Activated CD8-positive, alpha-beta T cell treated with anti-CD3 and anti-CD28 coated beads, Interleukin-2, amount 10 ng/mL, durations not matched to agents 7 days and 5 days (primary cell): ENCODE results near the gene RETREG1. TPM values are rescaled to one million over a fixed set of nuclear protein-coding genes. Genes with fewer than 3 reads are reported as not detected.
"Not testable (repeated sequence)": the region's sequence is repeated elsewhere in the genome, so short reads cannot be mapped to it uniquely, and the experiment has no call there.

Experiments
- ATAC-seq: fragments of 150-1000 bp; cut with Tn5 transposase; one replicate; pipeline ENCODE4 v1.10.0; 2021; ENCODE audit warnings: moderate library complexity
- CTCF ChIA-PET: fragments of 350-600 bp; sonication (Branson Sonifier 250); formaldehyde crosslinking; loops from one replicate; lab custom pipeline; 2021; ENCODE audit warnings: antibody characterized with exemption; lab: Charles Lee
- POLR2A ChIA-PET: fragments of 350-600 bp; sonication (Branson Sonifier 250); formaldehyde crosslinking; loops from one replicate; lab custom pipeline; 2021; ENCODE audit warnings: antibody characterized with exemption; lab: Charles Lee
- DNase-seq: peaks from one replicate; pipeline ENCODE4 v3.0.0-alpha.2; 2020
- H3K27ac Mint-ChIP-seq: one replicate; pipeline ENCODE4 v1.8.0; 2021; ENCODE audit warnings: mild to moderate bottlenecking, mixed read lengths
- H3K27me3 Mint-ChIP-seq: one replicate; pipeline ENCODE4 v1.8.0; 2021; ENCODE audit warnings: low read depth, mixed read lengths
- H3K36me3 Mint-ChIP-seq: one replicate; pipeline ENCODE4 v1.8.0; 2021; ENCODE audit warnings: low read depth, mixed read lengths
- H3K4me1 Mint-ChIP-seq: one replicate; pipeline ENCODE4 v1.8.0; 2021; ENCODE audit warnings: low read depth, mixed read lengths
- H3K4me3 Mint-ChIP-seq: one replicate; pipeline ENCODE4 v1.8.0; 2021; ENCODE audit warnings: mild to moderate bottlenecking, mixed read lengths
- H3K9me3 Mint-ChIP-seq: one replicate; pipeline ENCODE4 v1.8.0; 2022; ENCODE audit warnings: mixed read lengths; ENCODE audit not compliant: insufficient read depth
- total RNA-seq, 2 experiments: library from RNA; stranded (reverse); gene quantifications; one replicate each; pipeline ENCODE4 v1.2.3, GENCODE V29; 2021

The RETREG1 gene
- total RNA-seq, 2 experiments from 2014 or later, result 47.1 to 51.8 TPM

- Mint-ChIP-seq H3K4me3 (no peak overlapping the region), H3K36me3 (no peaks in the 10 kb centered on the region), H3K9me3 (no peaks in the 10 kb centered on the region), H3K27me3 (no peaks in the 10 kb centered on the region), H3K27ac (no peak overlapping the region), H3K4me1 (peaks cover 3% of the 10 kb centered on the region)
- ATAC-seq (no peak), DNase-seq (no peak)
- POLR2A ChIA-PET, result no interaction called here
- CTCF ChIA-PET, result interaction anchor here (0.8 to 3.7 kb wide), 12 partner anchors 10 to 117 kb away, joined by 3 to 24 read pairs (median 4); no protein-coding TSS in a partner anchor
Measured at GRCh38 chr5:16549491-16550206, 67.1 kb downstream of the RETREG1 start.

GRCh38 chr5:16548812-16549211 lies 68.0 kb downstream of the RETREG1 start:
- no peaks in the 10 kb centered on the region for H3K9me3 Mint-ChIP-seq
- CTCF ChIA-PET, result interaction anchor here (1.1 to 3.7 kb wide), 5 partner anchors 11 to 93 kb away, joined by 3 to 17 read pairs (median 4); no protein-coding TSS in a partner anchor

GRCh38 chr5:16548115-16548514 lies 68.7 kb downstream of the RETREG1 start:
- ChIA-PET POLR2A (no interaction called here), CTCF (interaction anchor here (1.2 to 3.0 kb wide), 3 partner anchors 38 to 92 kb away, joined by 3 to 11 read pairs (median 4); no protein-coding TSS in a partner anchor)
- Mint-ChIP-seq H3K27ac (no peak overlapping the region), H3K9me3 (no peaks in the 10 kb centered on the region), H3K4me3 (no peak overlapping the region), H3K27me3 (no peaks in the 10 kb centered on the region), H3K4me1 (peaks cover 3% of the 10 kb centered on the region), H3K36me3 (peaks cover 2% of the 10 kb centered on the region)
- ATAC-seq (no peak), DNase-seq (no peak)

More at GRCh38 chr5:16548812-16549211, 68.0 kb downstream of the RETREG1 start:
- Mint-ChIP-seq H3K4me1 (peaks cover 3% of the 10 kb centered on the region), H3K36me3 (no peaks in the 10 kb centered on the region), H3K27me3 (no peaks in the 10 kb centered on the region), H3K4me3 (no peak overlapping the region), H3K27ac (no peak overlapping the region)
- no peak for ATAC-seq
- POLR2A ChIA-PET, result no interaction called here
- DNase-seq, result no peak

GRCh38 chr5:16547200-16547842 lies 69.5 kb downstream of the RETREG1 start:
- no peak for ATAC-seq

GRCh38 chr5:16546732-16547131 lies 70.1 kb downstream of the RETREG1 start:
- peaks cover 6% of the 10 kb centered on the region for H3K4me1 Mint-ChIP-seq
- no peaks in the 10 kb centered on the region for H3K9me3 Mint-ChIP-seq
- no peaks in the 10 kb centered on the region for H3K27me3 Mint-ChIP-seq
- ChIA-PET CTCF (interaction anchor here (1.0 to 2.1 kb wide), 3 partner anchors 39 to 643 kb away, joined by 3 to 6 read pairs (median 4); no protein-coding TSS in a partner anchor), POLR2A (no interaction called here)
- no peak for DNase-seq
- no peak overlapping the region for H3K4me3 Mint-ChIP-seq
- H3K36me3 Mint-ChIP-seq, result peaks cover 5% of the 10 kb centered on the region
- no peak overlapping the region for H3K27ac Mint-ChIP-seq
- ATAC-seq, result no peak

More at GRCh38 chr5:16547200-16547842, 69.5 kb downstream of the RETREG1 start:
- no peaks in the 10 kb centered on the region for H3K27me3 Mint-ChIP-seq
- DNase-seq, result no peak
- no peak overlapping the region for H3K4me3 Mint-ChIP-seq
- H3K27ac Mint-ChIP-seq, result no peak overlapping the region
- CTCF ChIA-PET, result interaction anchor here (1.0 to 1.1 kb wide), 2 partner anchors 38 to 643 kb away, joined by 3 to 4 read pairs; no protein-coding TSS in a partner anchor
- POLR2A ChIA-PET, result no interaction called here
- H3K36me3 Mint-ChIP-seq, result peaks cover 2% of the 10 kb centered on the region
- no peaks in the 10 kb centered on the region for H3K9me3 Mint-ChIP-seq
- peaks cover under 1% of the 10 kb centered on the region for H3K4me1 Mint-ChIP-seq

- DNase-seq (no peak), ATAC-seq (no peak)
- Mint-ChIP-seq H3K36me3 (peaks cover 5% of the 10 kb centered on the region), H3K4me1 (peaks cover 23% of the 10 kb centered on the region), H3K27me3 (no peaks in the 10 kb centered on the region), H3K9me3 (no peaks in the 10 kb centered on the region), H3K4me3 (no peak overlapping the region), H3K27ac (no peak overlapping the region)
- POLR2A ChIA-PET, result no interaction called here
- CTCF ChIA-PET, result interaction anchor here (0.9 to 2.1 kb wide), 3 partner anchors 9 to 121 kb away, joined by 3 to 6 read pairs (median 3); no protein-coding TSS in a partner anchor
Measured at GRCh38 chr5:16544607-16545374, 72.0 kb downstream of the RETREG1 start.

- not testable (repeated sequence) for H3K27me3 Mint-ChIP-seq, ATAC-seq, H3K27ac Mint-ChIP-seq, H3K36me3 Mint-ChIP-seq, DNase-seq, H3K4me3 Mint-ChIP-seq, H3K9me3 Mint-ChIP-seq
- POLR2A ChIA-PET, result interaction anchor here (0.6 kb wide), 1 partner anchor 152 kb away, joined by 3 read pairs; no protein-coding TSS in a partner anchor
- H3K4me1 Mint-ChIP-seq, result peaks cover 23% of the 10 kb centered on the region
- CTCF ChIA-PET, result interaction anchor here (1.4 kb wide), 1 partner anchor 124 kb away, joined by 4 read pairs; no protein-coding TSS in a partner anchor
Measured at GRCh38 chr5:16543206-16543605, 73.6 kb downstream of the RETREG1 start.

DNA sequence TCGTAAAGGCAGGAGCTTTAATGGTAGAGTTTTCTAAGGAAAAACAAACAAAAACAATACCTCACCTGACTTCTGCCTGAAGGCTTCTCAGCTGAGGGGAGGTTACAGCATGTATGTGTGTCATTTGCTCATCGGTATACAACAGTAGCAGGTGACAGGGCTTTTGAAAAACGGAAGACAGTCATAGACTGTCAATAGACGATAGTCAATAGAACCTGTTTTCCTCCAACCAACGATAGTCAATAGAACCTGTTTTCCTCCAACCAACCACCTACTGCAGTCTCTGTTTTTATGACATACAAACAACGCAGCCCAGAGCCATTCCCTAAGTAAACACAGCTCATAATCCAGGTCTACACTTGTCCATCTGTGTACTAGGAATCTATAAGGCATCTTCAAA lies 74.6 kb downstream of the RETREG1 start:
- no peak for ATAC-seq
- Mint-ChIP-seq H3K27me3 (no peaks in the 10 kb centered on the region), H3K4me1 (peaks cover 23% of the 10 kb centered on the region), H3K9me3 (no peaks in the 10 kb centered on the region), H3K27ac (no peak overlapping the region), H3K36me3 (peaks cover 5% of the 10 kb centered on the region), H3K4me3 (no peak overlapping the region)
- no peak for DNase-seq
- ChIA-PET POLR2A (no interaction called here), CTCF (interaction anchor here (0.7 to 1.4 kb wide), 3 partner anchors 9 to 125 kb away, joined by 3 to 4 read pairs (median 4); no protein-coding TSS in a partner anchor)

DNA sequence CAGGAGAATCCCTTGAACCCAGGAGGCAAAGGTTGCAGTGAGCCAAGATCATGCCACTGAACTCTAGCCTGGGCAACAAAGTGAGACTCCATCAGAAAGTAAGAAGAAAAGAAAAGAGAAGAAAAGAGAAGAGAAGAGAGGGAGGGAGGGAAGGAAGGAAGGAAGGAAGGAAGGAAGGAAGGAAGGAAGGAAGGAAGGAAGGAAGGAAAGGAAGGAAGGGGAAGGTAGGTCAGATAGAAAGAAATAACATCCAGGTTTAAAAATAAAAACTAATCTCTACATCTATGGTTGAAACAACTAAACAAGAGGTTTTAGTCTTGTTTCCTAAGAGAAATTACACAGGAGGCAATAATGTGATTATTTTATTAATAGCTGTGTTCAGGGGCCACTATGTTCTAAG lies 75.2 kb downstream of the RETREG1 start:
- CTCF ChIA-PET, result interaction anchor here (0.7 to 0.9 kb wide), 2 partner anchors 10 to 11 kb away, joined by 3 to 4 read pairs; no protein-coding TSS in a partner anchor
- ATAC-seq, result not testable (repeated sequence)
- H3K4me1 Mint-ChIP-seq, result peaks cover 23% of the 10 kb centered on the region

GRCh38 chr5:16540421-16540820 lies 76.4 kb downstream of the RETREG1 start:
- CTCF ChIA-PET, result interaction anchor here (1.3 kb wide), 1 partner anchor 11 kb away, joined by 3 read pairs; no protein-coding TSS in a partner anchor

More for the DNA sequence above, 75.2 kb downstream of the RETREG1 start:
- DNase-seq, H3K36me3 Mint-ChIP-seq, H3K27me3 Mint-ChIP-seq, H3K27ac Mint-ChIP-seq, H3K9me3 Mint-ChIP-seq, POLR2A ChIA-PET, H3K4me3 Mint-ChIP-seq: not testable (repeated sequence)

DNA sequence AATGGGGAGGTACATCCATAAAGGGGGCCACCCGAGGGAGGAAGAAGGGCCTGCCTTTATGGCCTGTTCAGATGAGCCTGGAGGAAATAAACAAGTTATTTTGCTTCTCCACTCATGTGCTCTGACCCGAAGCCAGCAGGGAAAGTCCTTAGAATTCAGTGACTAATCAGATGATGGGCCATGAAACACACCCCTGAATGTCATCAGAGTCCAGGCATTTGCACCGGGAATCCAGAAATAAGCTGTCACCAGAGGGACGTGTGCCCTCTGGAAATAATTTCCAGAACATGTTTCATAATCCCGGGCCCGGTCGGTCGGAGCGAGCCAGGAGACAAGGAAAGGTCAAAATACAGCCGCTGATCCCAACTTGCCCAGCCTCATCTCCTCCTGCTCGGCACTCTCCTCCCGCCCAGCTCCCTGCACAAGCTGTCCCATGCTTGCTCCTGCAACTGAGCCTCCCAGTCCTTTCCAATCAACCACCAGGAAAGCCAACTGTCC lies 77.6 kb downstream of the RETREG1 start:
- no peaks in the 10 kb centered on the region for H3K27me3 Mint-ChIP-seq
- DNase-seq (no peak), ATAC-seq (no peak)
- no peak overlapping the region for H3K4me3 Mint-ChIP-seq
- H3K27ac Mint-ChIP-seq, result no peak overlapping the region
- ChIA-PET CTCF (interaction anchor here (1.3 to 2.1 kb wide), 2 partner anchors 12 to 13 kb away, joined by 3 to 7 read pairs; no protein-coding TSS in a partner anchor), POLR2A (no interaction called here)
- H3K36me3 Mint-ChIP-seq, result peaks cover 16% of the 10 kb centered on the region
- H3K9me3 Mint-ChIP-seq, result no peaks in the 10 kb centered on the region
- peaks cover 28% of the 10 kb centered on the region for H3K4me1 Mint-ChIP-seq

More at GRCh38 chr5:16540421-16540820, 76.4 kb downstream of the RETREG1 start:
- peaks cover 13% of the 10 kb centered on the region for H3K36me3 Mint-ChIP-seq
- no peaks in the 10 kb centered on the region for H3K9me3 Mint-ChIP-seq
- H3K4me1 Mint-ChIP-seq, result peaks cover 28% of the 10 kb centered on the region
- H3K4me3 Mint-ChIP-seq, result no peak overlapping the region
- H3K27ac Mint-ChIP-seq, result no peak overlapping the region
- DNase-seq, result no peak
- POLR2A ChIA-PET, result no interaction called here
- no peak for ATAC-seq
- H3K27me3 Mint-ChIP-seq, result no peaks in the 10 kb centered on the region
